ENCODE results near the gene GAS2L1.

Gene GAS2L1

GRCh38 chr22:29327089-29327764 lies 20.8 kb downstream of the GAS2L1 start:
- no peak for DNase-seq (ENCODE audit: low read depth in 2 of 2)

GRCh38 chr22:29328055-29328454 lies 21.6 kb downstream of the GAS2L1 start:
- DNase-seq (ENCODE audit: low read depth in 2 of 2): no peak

GRCh38 chr22:29328566-29329500 lies 22.4 kb downstream of the GAS2L1 start:
- no peak for DNase-seq (ENCODE audit: low read depth in 2 of 2)

- no peak for DNase-seq (ENCODE audit: low read depth in 2 of 2)
These were observed 23.1 kb downstream of the GAS2L1 start for GRCh38 chr22:29329581-29329980.

- DNase-seq (ENCODE audit: low read depth in 2 of 2): no peak
These were observed 23.8 kb downstream of the GAS2L1 start for GRCh38 chr22:29330291-29330690.

- DNase-seq (ENCODE audit: low read depth in 2 of 2): no peak
These were observed 24.3 kb downstream of the GAS2L1 start for GRCh38 chr22:29330753-29331152.

GRCh38 chr22:29331213-29331612 lies 24.8 kb downstream of the GAS2L1 start:
- DNase-seq (ENCODE audit: low read depth in 2 of 2): no peak

- DNase-seq (ENCODE audit: low read depth in 2 of 2): no peak
These were observed 25.3 kb downstream of the GAS2L1 start for GRCh38 chr22:29331658-29332300.

GRCh38 chr22:29332886-29333496 lies 26.5 kb downstream of the GAS2L1 start:
- no peak for DNase-seq (ENCODE audit: low read depth in 2 of 2)

- no peak for DNase-seq (ENCODE audit: low read depth in 2 of 2)
These were observed 27.7 kb downstream of the GAS2L1 start for GRCh38 chr22:29334148-29334547.

GRCh38 chr22:29334696-29335344 lies 28.4 kb downstream of the GAS2L1 start:
- no peak for DNase-seq (ENCODE audit: low read depth in 2 of 2)

- no peak for DNase-seq (ENCODE audit: low read depth in 2 of 2)
These were observed 29.2 kb downstream of the GAS2L1 start for GRCh38 chr22:29335656-29336055.

- no peak for DNase-seq (ENCODE audit: low read depth in 2 of 2)
These were observed 30.5 kb downstream of the GAS2L1 start for GRCh38 chr22:29336751-29337490.

GRCh38 chr22:29337631-29338284 lies 31.3 kb downstream of the GAS2L1 start:
- no peak for DNase-seq (ENCODE audit: low read depth in 2 of 2)

- no peak for DNase-seq (ENCODE audit: low read depth in 2 of 2)
These were observed 31.9 kb downstream of the GAS2L1 start for GRCh38 chr22:29338398-29338797.

GRCh38 chr22:29339381-29340235 lies 33.2 kb downstream of the GAS2L1 start:
- no peak for DNase-seq (ENCODE audit: low read depth in 2 of 2)

- DNase-seq (ENCODE audit: low read depth in 2 of 2): no peak
These were observed 34.1 kb downstream of the GAS2L1 start for GRCh38 chr22:29340566-29340965.

GRCh38 chr22:29341056-29341848 lies 34.8 kb downstream of the GAS2L1 start:
- DNase-seq (ENCODE audit: low read depth in 2 of 2): no peak

GRCh38 chr22:29341849-29342127 lies 35.3 kb downstream of the GAS2L1 start:
- DNase-seq (ENCODE audit: low read depth in 2 of 2): no peak
